Measurements from ENCODE around the gene RARS2. TPM values are rescaled to one million over a fixed set of nuclear protein-coding genes. Genes with fewer than 3 reads are reported as not detected.

Gene RARS2
- total RNA-seq (2022; extraction: Qiagen RNA extraction): 18.6 to 19.7 TPM (median 19.5 TPM) in 5 replicates

GRCh38 chr6:87589693-87590416, at the start of gene RARS2, which contains the start of gene ORC3:
Gene RARS2 (minus strand): TSS chr6:87589987. CDS start chr6:87589957, 30 bp downstream.
Gene ORC3 (plus strand): TSS chr6:87590135. CDS start chr6:87590169, 34 bp downstream.

GRCh38 chr6:87472525-87473418, 117.0 kb downstream of the RARS2 start, which contains the start of gene SLC35A1:
Gene SLC35A1 (plus strand): TSS chr6:87472974. CDS start chr6:87473004, 30 bp downstream.

Other genes starting within 250 kb of the RARS2 start
- gene C6orf163, start 245.2 kb downstream of the RARS2 start, total RNA-seq (2022; extraction: Qiagen RNA extraction): 0.10 to 0.41 TPM (median 0.20 TPM) in 5 replicates
- 0.34 to 0.58 TPM (median 0.48 TPM) in 5 replicates for gene CFAP206, start 182.0 kb downstream of the RARS2 start, total RNA-seq (2022; extraction: Qiagen RNA extraction)
- gene SLC35A1, start 117.0 kb downstream of the RARS2 start, total RNA-seq (2022; extraction: Qiagen RNA extraction): 8.0 to 9.5 TPM (median 8.4 TPM) in 5 replicates
- 14.0 to 17.0 TPM (median 15.0 TPM) in 5 replicates for gene ORC3, start 148 bp upstream of the RARS2 start, total RNA-seq (2022; extraction: Qiagen RNA extraction)
- gene AKIRIN2, start 112.2 kb upstream of the RARS2 start, total RNA-seq (2022; extraction: Qiagen RNA extraction): 26.1 to 31.5 TPM (median 30.7 TPM) in 5 replicates

Data from A549 treated with AZD2906 at 1 μM for 4 hours (cell line).